Naive B cell (primary cell): ENCODE measurements around the gene OVOL1. TPM values are rescaled to one million over a fixed set of nuclear protein-coding genes. Genes with fewer than 3 reads are reported as not detected.

Experiments
- ATAC-seq, 2 donors: fragments of 150-1000 bp; cut with Tn5 transposase; 2 replicates each; pipeline ENCODE4 v1.10.0; 2021; ENCODE audit warnings: low read depth in 2 of 2, mild to moderate bottlenecking in 2 of 2, moderate library complexity in 2 of 2
- DNase-seq: peaks from one replicate; pipeline ENCODE4 v3.0.0; 2022
- H3K27ac Mint-ChIP-seq, 6 donors: one replicate each; pipeline ENCODE4 v1.8.0; 2020 to 2022; ENCODE audit warnings: mild to moderate bottlenecking in 6 of 6, mixed read lengths in 6 of 6, moderate library complexity in 5 of 6, inconsistent platforms in 2 of 6
- H3K27me3 Mint-ChIP-seq, 3 donors: one replicate each; pipeline ENCODE4 v1.8.0; 2021 to 2022; ENCODE audit warnings: mixed read lengths in 3 of 3, mild to moderate bottlenecking in 1 of 3
- H3K36me3 Mint-ChIP-seq, 2 donors: one replicate each; pipeline ENCODE4 v1.8.0; 2020 to 2022; ENCODE audit warnings: mixed read lengths in 2 of 2, inconsistent platforms in 1 of 2, mild to moderate bottlenecking in 1 of 2
- H3K4me1 Mint-ChIP-seq, 3 donors: one replicate each; pipeline ENCODE4 v1.8.0; 2020 to 2022; ENCODE audit warnings: mixed read lengths in 3 of 3, inconsistent platforms in 1 of 3, mild to moderate bottlenecking in 1 of 3, moderate library complexity in 1 of 3
- H3K4me3 Mint-ChIP-seq, 8 donors: one replicate each; pipeline ENCODE4 v1.8.0; 2020 to 2022; ENCODE audit warnings: mild to moderate bottlenecking in 8 of 8, mixed read lengths in 8 of 8, moderate library complexity in 8 of 8, inconsistent platforms in 2 of 8
- H3K9me3 Mint-ChIP-seq, 7 donors: one replicate each; pipeline ENCODE4 v1.8.0; 2020 to 2022; ENCODE audit warnings: mixed read lengths in 7 of 7, mild to moderate bottlenecking in 5 of 7, inconsistent platforms in 2 of 7, moderate library complexity in 1 of 7
- polyA plus RNA-seq, 6 donors: library from polyadenylated mRNA; unstranded; fragments of 300-500 nt; fragmentation: Illumina TruSeq; gene quantifications; one replicate each; pipeline ENCODE4 v1.2.3, GENCODE V29; 2021; ENCODE audit warnings: low read depth in 6 of 6

Gene OVOL1
- polyA plus RNA-seq, 6 donors from 2014 or later: not detected

- Mint-ChIP-seq H3K9me3 (no peaks in the 10 kb centered on the region), H3K4me1 (no peaks in the 10 kb centered on the region), H3K36me3 (no peaks in the 10 kb centered on the region), H3K27me3 (peaks cover 12 to 56% (median 37%) of the 10 kb centered on the region in 3 donors), H3K4me3 (no peak overlapping the region), H3K27ac (no peak overlapping the region)
- no peak for DNase-seq
- no peak for ATAC-seq
These were observed 17.1 kb downstream of the OVOL1 start for GRCh38 chr11:65803797-65804492.

GRCh38 chr11:65806979-65807378, 20.1 kb downstream of the OVOL1 start:
- no peak overlapping the region for H3K27ac Mint-ChIP-seq
- no peak for DNase-seq

GRCh38 chr11:65808744-65809341, 22.0 kb downstream of the OVOL1 start:
- Mint-ChIP-seq H3K4me3 (no peak overlapping the region), H3K4me1 (peaks cover 0 to 4% (median 0%) of the 10 kb centered on the region in 3 donors), H3K27me3 (peaks cover under 1 to 17% (median 10%) of the 10 kb centered on the region in 3 donors), H3K9me3 (no peaks in the 10 kb centered on the region), H3K36me3 (no peaks in the 10 kb centered on the region), H3K27ac (peak overlapping the region in 1 of 6 donors; percentile 72)
- ATAC-seq (no peak), DNase-seq (no peak)

More at GRCh38 chr11:65806979-65807378, 20.1 kb downstream of the OVOL1 start:
- Mint-ChIP-seq H3K27me3 (peaks cover 11 to 34% (median 23%) of the 10 kb centered on the region in 3 donors), H3K4me3 (no peak overlapping the region), H3K4me1 (peaks cover 0 to 4% (median 0%) of the 10 kb centered on the region in 3 donors), H3K9me3 (no peaks in the 10 kb centered on the region), H3K36me3 (no peaks in the 10 kb centered on the region)
- ATAC-seq: no peak

DNA sequence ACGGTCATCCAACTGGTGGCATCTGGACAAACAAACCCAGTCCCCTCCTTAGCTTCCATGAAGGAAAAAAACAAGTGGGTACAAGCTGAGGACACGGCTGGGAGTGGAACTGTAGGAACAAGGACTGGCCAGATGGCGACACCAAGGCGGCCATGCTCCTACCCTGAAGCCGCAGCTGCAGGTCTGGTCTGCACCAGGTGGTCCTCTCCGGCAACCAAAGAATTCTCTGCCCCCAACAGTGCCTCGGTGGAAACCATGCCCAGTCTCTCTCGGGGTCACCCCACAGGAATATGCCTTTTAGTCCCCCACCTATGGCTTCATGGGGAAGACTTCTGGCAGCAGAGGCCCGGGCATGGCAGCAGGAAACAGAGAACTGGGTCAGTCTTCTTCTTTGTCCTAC, 22.6 kb downstream of the OVOL1 start:
- Mint-ChIP-seq H3K27me3 (peaks cover 0 to 10% (median 5%) of the 10 kb centered on the region in 3 donors), H3K4me1 (peaks cover 0 to 4% (median 0%) of the 10 kb centered on the region in 3 donors), H3K4me3 (no peak overlapping the region), H3K9me3 (no peaks in the 10 kb centered on the region), H3K27ac (no peak overlapping the region), H3K36me3 (no peaks in the 10 kb centered on the region)
- DNase-seq (no peak), ATAC-seq (no peak)

DNA sequence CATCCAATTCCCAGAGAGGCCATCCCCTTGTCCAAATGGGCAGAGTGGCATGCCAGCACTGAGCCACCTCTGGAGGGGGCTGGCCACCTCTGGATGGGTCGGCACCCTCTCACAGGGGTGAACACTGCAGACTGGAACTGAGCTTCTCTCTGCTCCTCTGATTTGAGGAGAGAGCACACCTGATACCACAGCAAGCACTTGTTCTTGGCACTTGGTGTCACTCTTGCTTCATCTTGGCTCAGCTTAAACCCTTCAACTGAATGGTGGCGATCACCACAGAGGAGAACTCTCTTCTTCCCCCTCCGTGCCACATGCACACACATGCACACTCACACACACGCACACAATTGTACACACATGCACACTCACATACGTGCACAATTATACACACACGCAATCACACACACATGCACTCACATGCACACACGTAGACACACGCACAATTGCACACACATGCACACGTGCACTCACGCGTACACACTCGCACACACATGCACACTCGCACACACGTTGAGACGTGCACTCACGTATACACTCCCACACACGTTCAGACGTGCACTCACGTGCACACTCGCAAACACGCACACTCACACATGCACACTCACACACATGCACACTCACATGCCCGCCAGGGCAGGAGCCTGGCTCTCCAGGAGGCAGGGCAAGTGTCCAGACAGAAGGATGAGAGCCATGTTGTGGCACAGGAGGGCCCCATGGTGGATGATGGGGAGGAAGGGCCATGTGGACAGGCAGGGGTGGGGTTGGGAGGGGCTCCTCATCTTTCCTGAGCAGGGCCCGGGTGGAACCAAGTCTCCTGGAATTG, 23.4 kb downstream of the OVOL1 start:
- Mint-ChIP-seq H3K36me3 (no peaks in the 10 kb centered on the region), H3K27me3 (peaks cover 0 to 6% (median 0%) of the 10 kb centered on the region in 3 donors), H3K4me3 (no peak overlapping the region), H3K27ac (peak overlapping the region in 2 of 6 donors; percentile 77 to 81), H3K4me1 (peaks cover 0 to 4% (median 0%) of the 10 kb centered on the region in 3 donors), H3K9me3 (no peaks in the 10 kb centered on the region)
- ATAC-seq: peak; percentile 58 to 76
- no peak for DNase-seq

DNA sequence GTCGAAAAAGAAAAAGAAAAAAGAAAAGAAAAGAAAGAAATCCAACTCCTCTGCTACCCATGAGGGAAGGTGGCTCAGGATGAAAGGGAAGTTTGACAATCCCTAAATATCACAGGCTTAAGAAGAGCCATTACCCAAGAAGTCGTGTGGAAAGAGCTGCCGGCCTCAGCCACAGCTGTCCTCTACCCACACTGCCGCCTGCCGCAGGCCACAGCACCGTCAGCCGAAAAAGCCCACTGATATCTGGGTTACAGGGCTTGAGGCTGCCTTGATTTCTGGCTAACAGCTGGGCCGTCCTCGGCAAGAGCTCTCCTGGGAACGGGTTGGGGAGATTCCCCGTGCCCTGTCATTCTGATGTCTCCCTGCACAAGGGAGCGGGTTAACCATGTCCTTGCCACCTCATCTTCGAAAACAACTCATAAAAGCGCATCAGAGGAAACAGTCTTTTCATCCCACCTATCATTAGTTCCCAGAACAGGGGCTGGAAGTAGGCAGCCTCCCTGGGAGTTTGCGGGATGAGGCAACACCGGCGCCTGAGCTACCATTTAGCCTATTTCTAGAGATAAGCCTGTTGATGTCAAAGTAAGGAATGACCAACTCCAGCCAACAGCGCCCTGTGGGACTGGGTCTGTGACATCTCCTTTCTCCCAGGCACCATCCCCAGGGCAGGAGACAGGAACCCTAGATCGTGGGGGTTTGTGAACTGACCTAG, 25.1 kb downstream of the OVOL1 start:
- H3K27ac Mint-ChIP-seq: peak overlapping the region in 1 of 6 donors; percentile 55
- H3K36me3 Mint-ChIP-seq: no peaks in the 10 kb centered on the region
- H3K4me1 Mint-ChIP-seq: peaks cover 3 to 8% (median 5%) of the 10 kb centered on the region in 3 donors
- H3K4me3 Mint-ChIP-seq: no peak overlapping the region
- no peak for ATAC-seq
- peaks cover 0 to 6% (median 0%) of the 10 kb centered on the region in 3 donors for H3K27me3 Mint-ChIP-seq
- no peak for DNase-seq
- no peaks in the 10 kb centered on the region for H3K9me3 Mint-ChIP-seq

GRCh38 chr11:65814131-65814985, 27.5 kb downstream of the OVOL1 start:
- Mint-ChIP-seq H3K4me1 (peaks cover 10 to 16% (median 12%) of the 10 kb centered on the region in 3 donors), H3K4me3 (peak overlapping the region in 1 of 8 donors; percentile 37), H3K27ac (no peak overlapping the region), H3K27me3 (no peaks in the 10 kb centered on the region), H3K9me3 (no peaks in the 10 kb centered on the region), H3K36me3 (no peaks in the 10 kb centered on the region)
- ATAC-seq (no peak), DNase-seq (no peak)

DNA sequence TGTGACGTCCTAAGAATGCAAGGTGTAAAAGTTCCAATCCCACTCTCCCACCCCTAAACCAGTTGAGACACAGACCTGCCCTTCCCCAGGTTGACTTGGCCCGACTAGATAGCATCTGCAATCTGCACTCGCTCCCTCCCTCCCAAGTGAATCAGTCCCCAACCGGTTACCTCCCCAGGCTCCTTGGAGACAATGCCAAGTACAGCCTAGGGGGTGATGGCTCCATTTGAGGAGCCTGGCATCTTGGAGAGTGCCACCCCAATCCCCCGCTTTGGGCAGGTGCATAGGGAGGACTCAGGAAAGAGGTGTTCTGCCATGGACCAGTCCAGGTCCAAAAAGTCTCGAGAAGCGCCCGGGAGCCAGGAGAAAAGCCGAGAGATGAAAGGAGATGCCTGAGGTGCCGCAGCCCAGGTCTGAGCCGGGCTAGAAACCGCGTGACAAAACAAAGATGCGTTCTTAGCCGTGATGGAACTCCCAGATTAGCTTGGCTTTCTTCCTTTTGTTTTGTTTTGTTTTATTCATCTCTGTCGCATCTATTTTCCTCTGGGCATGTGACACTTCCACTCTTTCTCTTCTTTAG, 28.2 kb downstream of the OVOL1 start:
- peak overlapping the region in 1 of 8 donors; percentile 55 for H3K4me3 Mint-ChIP-seq
- DNase-seq (no peak), ATAC-seq (no peak)
- peak overlapping the region in 1 of 6 donors; percentile 87 for H3K27ac Mint-ChIP-seq
- no peaks in the 10 kb centered on the region for H3K36me3 Mint-ChIP-seq
- H3K27me3 Mint-ChIP-seq: no peaks in the 10 kb centered on the region
- no peaks in the 10 kb centered on the region for H3K9me3 Mint-ChIP-seq
- H3K4me1 Mint-ChIP-seq: peaks cover 10 to 16% (median 12%) of the 10 kb centered on the region in 3 donors

GRCh38 chr11:65816696-65817095, 29.8 kb downstream of the OVOL1 start:
- Mint-ChIP-seq H3K9me3 (no peaks in the 10 kb centered on the region), H3K4me1 (peaks cover 10 to 18% (median 16%) of the 10 kb centered on the region in 3 donors), H3K4me3 (peak overlapping the region in 6 of 8 donors; percentile 83 to 89 (median 87)), H3K27me3 (no peaks in the 10 kb centered on the region), H3K36me3 (no peaks in the 10 kb centered on the region), H3K27ac (peak overlapping the region in 4 of 6 donors; percentile 14 to 86 (median 45))
- DNase-seq (no peak), ATAC-seq (no peak)

DNA sequence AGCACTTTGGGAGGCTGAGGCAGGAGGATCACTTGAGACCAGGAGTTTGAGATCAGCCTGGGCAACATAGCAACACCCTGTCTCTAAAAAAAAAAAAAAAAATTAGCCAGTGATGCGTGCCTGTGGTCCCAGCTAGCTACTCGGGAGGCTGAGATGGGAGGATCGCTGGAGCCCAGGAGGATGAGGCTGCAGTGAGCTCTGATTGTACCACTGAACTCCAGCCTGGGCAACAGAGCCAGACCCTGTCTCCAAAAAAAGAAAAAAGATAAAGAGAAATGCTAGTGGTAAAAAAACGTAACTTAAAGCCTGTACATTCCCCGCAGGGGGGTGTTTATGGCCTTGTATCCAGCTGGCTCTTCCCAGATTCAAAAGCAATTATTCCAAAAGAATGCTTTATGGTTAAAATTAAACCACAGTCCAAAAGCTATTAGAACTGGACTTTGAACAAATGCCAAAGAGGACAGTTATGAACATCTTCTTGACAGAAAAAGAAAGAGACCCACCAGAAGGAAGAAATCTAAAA, 30.5 kb downstream of the OVOL1 start:
- H3K9me3 Mint-ChIP-seq: no peaks in the 10 kb centered on the region
- H3K27me3 Mint-ChIP-seq: no peaks in the 10 kb centered on the region
- H3K27ac Mint-ChIP-seq: peak overlapping the region; percentile 65 to 93 (median 82)
- peaks cover 10 to 18% (median 16%) of the 10 kb centered on the region in 3 donors for H3K4me1 Mint-ChIP-seq
- H3K36me3 Mint-ChIP-seq: no peaks in the 10 kb centered on the region
- no peak for ATAC-seq
- no peak for DNase-seq
- peak overlapping the region; percentile 81 to 89 (median 87) for H3K4me3 Mint-ChIP-seq

DNA sequence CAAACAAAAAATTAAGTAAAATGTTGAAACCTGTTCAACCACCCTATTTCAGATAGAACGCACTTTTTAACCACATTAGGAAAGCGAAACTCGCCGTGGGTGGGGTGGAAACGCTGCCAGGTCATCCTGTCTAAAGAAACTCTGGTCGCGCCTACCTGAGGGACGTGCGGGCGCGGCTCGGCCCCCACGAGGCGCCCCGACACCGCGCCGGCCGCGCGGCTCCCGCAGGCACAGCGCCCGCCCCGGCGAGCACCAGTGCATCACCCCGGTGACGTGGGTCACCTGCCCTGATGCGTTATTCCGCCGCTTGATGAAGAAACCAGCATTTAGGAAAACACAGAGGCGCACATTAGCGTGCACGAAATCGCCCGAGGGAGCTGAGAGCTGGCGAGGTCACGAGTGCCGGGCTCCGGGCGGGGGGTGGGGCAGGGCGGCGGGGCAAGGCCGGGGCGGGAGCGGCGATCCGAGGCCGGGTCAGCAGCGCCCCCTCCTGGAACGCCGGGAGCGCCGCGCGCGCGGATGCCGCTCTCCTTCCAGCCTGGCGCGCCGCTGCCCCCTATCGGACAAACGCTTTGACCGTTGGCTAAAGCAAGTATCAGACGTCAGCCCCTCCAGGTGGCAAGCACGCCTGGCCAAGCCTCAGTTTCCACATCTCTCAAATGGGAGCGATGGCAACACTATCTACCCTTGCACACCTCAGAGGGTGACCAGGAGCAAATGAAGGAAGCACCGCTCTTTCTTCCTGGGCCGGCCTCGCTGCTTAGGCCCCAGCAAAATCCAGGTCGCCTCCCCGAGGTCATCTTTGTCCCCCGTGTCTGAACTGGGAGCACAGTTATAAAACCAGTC, 31.2 kb downstream of the OVOL1 start:
- DNase-seq: peak; percentile 93
- ATAC-seq: peak; percentile 84
- peak overlapping the region; percentile 81 to 91 (median 87) for H3K4me3 Mint-ChIP-seq
- H3K4me1 Mint-ChIP-seq: peaks cover 10 to 18% (median 16%) of the 10 kb centered on the region in 3 donors
- no peaks in the 10 kb centered on the region for H3K9me3 Mint-ChIP-seq
- H3K27me3 Mint-ChIP-seq: no peaks in the 10 kb centered on the region
- peak overlapping the region; percentile 70 to 93 (median 82) for H3K27ac Mint-ChIP-seq
- no peaks in the 10 kb centered on the region for H3K36me3 Mint-ChIP-seq
